K562 (cell line): ENCODE results near the gene GDPD2. TPM values are rescaled to one million over a fixed set of nuclear protein-coding genes. Genes with fewer than 3 reads are reported as not detected.
A peak's percentile ranks its signal among the peaks of the same experiment; 100 is the strongest.

Experiments used
- ATAC-seq: fragments of 200-7000 bp; cut with Tn5 transposase; 3 replicates; pipeline ENCODE4 v1.9.1; 2020; ENCODE audit warnings: moderate library complexity
- BruUV-seq: library from RNA; stranded (reverse); fragments of 400-500 nt; replicated peaks from 2 replicates; lab custom pipeline; 2021; lab: Mats Ljungman, UMichigan
- CTCF ChIA-PET: fragments of 300-600 bp; formaldehyde crosslinking; extraction: SDS; loops from one replicate; lab custom pipeline; 2021; ENCODE audit warnings: low intra/inter-chr PET ratio; lab: Yijun Ruan, JAX
- POLR2A ChIA-PET: fragments of 300-600, 350-650 bp; sonication (Branson Sonifier 250); formaldehyde crosslinking; extraction: SDS; loops from one replicate; lab custom pipeline; 2021; ENCODE audit warnings: antibody characterized with exemption, inconsistent platforms; lab: Yijun Ruan, JAX
- DNase-seq, 4 experiments: peaks; one replicate each; pipeline versions ENCODE4 v3.0.0 to v3.0.0-alpha.2; 2011 to 2018; ENCODE audit warnings: low spot score in 3 of 4, mixed read lengths in 3 of 4; ENCODE audit errors: extremely low read depth in 1 of 4
- FAIRE-seq: peaks from 2 replicates; lab custom pipeline; 2011; peaks lifted over from hg19 to GRCh38; lab: Jason Lieb, UNC
- H2AFZ ChIP-seq: 2 replicates; pipeline ENCODE4 v1.6.0; 2011; ENCODE audit warnings: low read depth, low read length, control low read depth, inconsistent platforms
- H3K27ac ChIP-seq: fragments of 200-600 bp; 3 replicates; pipeline ENCODE4 v1.8.0; 2011; ENCODE audit warnings: low read depth, mild to moderate bottlenecking, control low read depth, inconsistent platforms, low read length, moderate library complexity, mixed read lengths; ENCODE audit errors: extremely low read depth
- H3K27me3 ChIP-seq, 2 experiments: fragments of 300-600 bp in 1 of 2; 2 replicates in 1 of 2; 3 replicates in 1 of 2; pipeline versions ENCODE4 v1.6.0 to v1.8.0; 2011; ENCODE audit warnings: inconsistent platforms in 2 of 2, low read length in 2 of 2, mild to moderate bottlenecking in 1 of 2, mixed read lengths in 1 of 2, moderate library complexity in 1 of 2; ENCODE audit not compliant: control insufficient read depth in 2 of 2, insufficient read depth in 2 of 2
- H3K36me3 ChIP-seq: fragments of 300-600 bp; 3 replicates; pipeline ENCODE4 v1.8.0; 2011; ENCODE audit warnings: mild to moderate bottlenecking, low read length, inconsistent platforms; ENCODE audit not compliant: control insufficient read depth, insufficient read depth
- H3K4me1 ChIP-seq, 2 experiments: fragments of 200-600 bp in 1 of 2; replicated peaks in 1 of 2; 2 replicates in 1 of 2; 3 replicates in 1 of 2; pipeline versions ENCODE4 v1.5.1 to v1.8.0; 2011; ENCODE audit warnings: inconsistent platforms in 2 of 2, low read length in 2 of 2, mild to moderate bottlenecking in 1 of 2, mixed read lengths in 1 of 2, moderate library complexity in 1 of 2; ENCODE audit not compliant: control insufficient read depth in 2 of 2, insufficient read depth in 2 of 2
- H3K4me2 ChIP-seq: 2 replicates; pipeline ENCODE4 v1.6.1; 2011; ENCODE audit warnings: low read length, control low read depth, inconsistent platforms, mixed read lengths; ENCODE audit not compliant: insufficient read depth
- H3K4me3 ChIP-seq: fragments of 200-600 bp; sonication (generic), shearing (Covaris generic); 2 replicates; pipeline ENCODE4 v1.5.1; 2016; ENCODE audit warnings: control low read depth, inconsistent platforms
- H3K79me2 ChIP-seq: fragments of 200-600 bp; 3 replicates; pipeline ENCODE4 v1.8.0; 2011; ENCODE audit warnings: low read length, inconsistent platforms; ENCODE audit not compliant: control insufficient read depth, insufficient read depth
- H3K9ac ChIP-seq, 2 experiments: 2 replicates each; pipeline versions ENCODE4 v1.6.0 to v1.6.1; 2011; ENCODE audit warnings: low read depth in 2 of 2, low read length in 2 of 2, control low read depth in 1 of 2, inconsistent platforms in 1 of 2, mild to moderate bottlenecking in 1 of 2, mixed read lengths in 1 of 2; ENCODE audit not compliant: insufficient read depth in 1 of 2
- H3K9me1 ChIP-seq: one replicate; pipeline ENCODE4 v1.6.0; 2011; ENCODE audit warnings: inconsistent platforms, mild to moderate bottlenecking, low read length, moderate library complexity; ENCODE audit not compliant: control insufficient read depth, insufficient read depth
- H3K9me3 ChIP-seq: replicated peaks from 2 replicates; pipeline ENCODE4 v1.5.1; 2011; ENCODE audit warnings: low read depth, low read length, inconsistent platforms; ENCODE audit not compliant: control insufficient read depth, insufficient read depth
- H4K20me1 ChIP-seq: replicated peaks from 2 replicates; pipeline ENCODE4 v1.6.1; 2011; ENCODE audit warnings: low read length, inconsistent platforms, mixed read lengths; ENCODE audit not compliant: control insufficient read depth, insufficient read depth
- CSDE1 ChIP-seq, 2 experiments: fragments of 450-650 bp; IDR thresholded peaks; 2 replicates each; pipeline ENCODE4 v1.6.1; 2016; ENCODE audit warnings: mild to moderate bottlenecking in 1 of 2
- CTCF ChIP-seq, 3 experiments: IDR thresholded peaks in 2 of 3; conservative IDR thresholded peaks in 1 of 3; 2 replicates each; pipeline ENCODE4 v1.5.1; 2011 to 2012; ENCODE audit warnings: low read length in 3 of 3, mild to moderate bottlenecking in 3 of 3, control low read depth in 2 of 3, improper control_type of control experiment in 1 of 3, inconsistent platforms in 1 of 3, low read depth in 1 of 3, mixed read lengths in 1 of 3, moderate library complexity in 1 of 3; ENCODE audit not compliant: insufficient read depth in 2 of 3
- CTCFL ChIP-seq: IDR thresholded peaks from 2 replicates; pipeline ENCODE4 v1.6.1; 2011; ENCODE audit warnings: borderline replicate concordance, low read depth, mild to moderate bottlenecking, moderate library complexity, low read length; ENCODE audit not compliant: insufficient read depth, poor library complexity, severe bottlenecking
- KDM1A ChIP-seq, 2 experiments: fragments of 450-650 bp; IDR thresholded peaks; 2 replicates each; pipeline ENCODE4 v1.6.1; 2016; ENCODE audit warnings: mild to moderate bottlenecking in 2 of 2
- KDM5B ChIP-seq: fragments of 200-600 bp; sonication (generic); IDR thresholded peaks from 2 replicates; pipeline ENCODE4 v1.6.1; 2012; ENCODE audit warnings: low read depth, mild to moderate bottlenecking, moderate library complexity, low read length, control low read depth, inconsistent platforms; ENCODE audit not compliant: insufficient replicate concordance
- MAX ChIP-seq: sonication (generic); formaldehyde crosslinking; IDR thresholded peaks from 2 replicates; pipeline ENCODE4 v1.9.0; 2022; ENCODE audit warnings: mild to moderate bottlenecking, missing genetic modification reagents
- RAD21 ChIP-seq, 2 experiments: fragments of 250-450 bp in 1 of 2; fragments of 450-650 bp in 1 of 2; sonication (Bioruptor Pico) in 1 of 2; formaldehyde crosslinking in 1 of 2; IDR thresholded peaks in 1 of 2; conservative IDR thresholded peaks in 1 of 2; 2 replicates each; pipeline versions ENCODE4 v1.4.0 to v1.8.0; 2020 to 2022; ENCODE audit warnings: mild to moderate bottlenecking in 2 of 2, moderate library complexity in 1 of 2
- RCOR1 ChIP-seq, 2 experiments: IDR thresholded peaks; 2 replicates each; pipeline ENCODE4 v1.6.1; 2012; ENCODE audit warnings: low read depth in 2 of 2, low read length in 2 of 2, borderline replicate concordance in 1 of 2, improper control_type of control experiment in 1 of 2
- RFX1 ChIP-seq: fragments of 450-650 bp; IDR thresholded peaks from 2 replicates; pipeline ENCODE4 v1.6.1; 2016; ENCODE audit warnings: mild to moderate bottlenecking, moderate library complexity
- SIX5 ChIP-seq, 2 experiments: IDR thresholded peaks; 2 replicates each; pipeline ENCODE4 v1.6.1; 2011; ENCODE audit warnings: low read length in 2 of 2, borderline replicate concordance in 1 of 2, low read depth in 1 of 2, mild to moderate bottlenecking in 1 of 2, moderate library complexity in 1 of 2; ENCODE audit not compliant: insufficient read depth in 1 of 2
- ZBTB2 ChIP-seq: fragments of 450-650 bp; IDR thresholded peaks from 2 replicates; pipeline ENCODE4 v1.6.1; 2016; ENCODE audit warnings: antibody characterized with exemption
- ZBTB7A ChIP-seq: IDR thresholded peaks from 2 replicates; pipeline ENCODE4 v1.6.1; 2011; ENCODE audit warnings: low read depth, mild to moderate bottlenecking, low read length, moderate library complexity, borderline replicate concordance; ENCODE audit not compliant: control insufficient read depth
- ZNF23 ChIP-seq: fragments of 250-450 bp; sonication (Bioruptor Pico); IDR thresholded peaks from 2 replicates; pipeline ENCODE4 v1.4.0; 2020; ENCODE audit warnings: mild to moderate bottlenecking
- ZNF696 ChIP-seq: fragments of 250-450 bp; sonication (Bioruptor Pico); conservative IDR thresholded peaks from 2 replicates; pipeline ENCODE4 v1.4.0; 2020; ENCODE audit warnings: mild to moderate bottlenecking, moderate library complexity
- WGBS: fragments of 100-300 bp; shearing (Covaris generic); methylation state at CpG from one replicate; pipeline ENCODE4 v1.1.6; 2016; ENCODE audit warnings: low coverage, mixed read lengths; ENCODE audit not compliant: insufficient coverage; ENCODE audit errors: missing lambda C conversion rate; 5-methylcytosine and 5-hydroxymethylcytosine counted together
- in situ Hi-C: fragments of 300-500 bp; cut with MboI; formaldehyde crosslinking; loops from 4 replicates; pipeline ENCODE4 v1.15.0; 2018; ENCODE audit warnings: inconsistent platforms, mixed read lengths
- intact Hi-C: fragments of 100-400 bp; cut with micrococcal nuclease; formaldehyde crosslinking; loops from 2 replicates; pipeline ENCODE4 v1.14.2; 2022
- polyA plus RNA-seq, 8 experiments: library from polyadenylated mRNA; depleted of rRNA in 4 of 8; stranded (reverse) in 5 of 8; unstranded in 3 of 8; fragments of >200 nt; fragmentation: Nextera tagmentation in 2 of 8; fragmentation: Illumina TruSeq in 1 of 8; extraction: Ambion mirVana in 2 of 8; extraction: Trizol in 1 of 8; gene quantifications; 2 replicates each; pipeline versions ENCODE4 v1.2.1 to v1.2.3, GENCODE V29; 2011 to 2014; ENCODE audit warnings: inconsistent platforms in 1 of 8, missing spikeins in 1 of 8
- total RNA-seq, 7 experiments: library from RNA; depleted of rRNA in 6 of 7; stranded (reverse); fragments of >200 nt in 6 of 7; fragmentation: Illumina TruSeq in 2 of 7; extraction: Trizol in 2 of 7; gene quantifications; 2 replicates each; pipeline versions ENCODE4 v1.2.1 to v1.2.3, GENCODE V29; 2011 to 2021; ENCODE audit warnings: low replicate concordance in 1 of 7

The GDPD2 gene
- total and polyA plus RNA-seq, 9 of the 15 experiments (the other 6 are each of a cell fraction or from before 2014, with no cell fraction given) = not detected

GRCh38 chrX:70436343-70436742 lies 13.2 kb downstream of the GDPD2 start:
- DNase-seq (peak; percentile 65 to 69 (median 67)), FAIRE-seq (no peak), ATAC-seq (no peak; the same call in 1 of the 3 replicates)
- no peak overlapping the region for H3K4me3 ChIP-seq
- no peak overlapping the region for H3K9ac ChIP-seq
- H2AFZ ChIP-seq = no peak overlapping the region
- H3K36me3 ChIP-seq = no peaks in the 10 kb centered on the region
- H3K79me2 ChIP-seq = no peaks in the 10 kb centered on the region
- H3K27me3 ChIP-seq = peaks cover 2 to 11% of the 10 kb centered on the region in 2 experiments; a peak in 2 of 5 replicates
- ChIA-PET POLR2A (no interaction called here), CTCF (no interaction called here)
- H3K4me2 ChIP-seq = no peak overlapping the region
- H3K9me1 ChIP-seq = peaks cover 2% of the 10 kb centered on the region
- no peak overlapping the region for H3K27ac ChIP-seq
- in situ Hi-C loops (no loop called here), intact Hi-C loops (loop anchor here (10.0 kb wide), 2 partner anchors 172 to 402 kb away; partner anchors contain the start of genes ARR3 and P2RY4)
- peak; percentile 37 for TF ChIP-seq CTCFL
- TF ChIP-seq RFX1 = peak; percentile 96
- peak in 1 of 2 experiments; percentile 26; a peak in 2 of 4 replicates for TF ChIP-seq RAD21 (CRISPR knock-in tag; conservative IDR thresholded peaks at IDR 0.05 in 1 of 2, IDR thresholded peaks at IDR 0.05 in 1 of 2)
- no peak for TF ChIP-seq ZNF696 (CRISPR knock-in tag)
- peak in 1 of 2 experiments; percentile 69; a peak in 2 of 4 replicates for TF ChIP-seq CSDE1 (IDR thresholded peaks at IDR 0.05)
- TF ChIP-seq ZBTB2 = no peak
- 0 out of 4 replicates have a peak, but pooled peaks of 1 of the 2 experiments have one; percentile 26 for TF ChIP-seq RCOR1 (IDR thresholded peaks at IDR 0.05; ENCODE audit: borderline replicate concordance in 1 of 2, low read depth in 2 of 2, low read length in 2 of 2)
- no peak for TF ChIP-seq ZNF23 (CRISPR knock-in tag)
- 0 out of 4 replicates have a peak, but pooled peaks of 1 of the 2 experiments have one; percentile 11 for TF ChIP-seq KDM1A (IDR thresholded peaks at IDR 0.05)
- TF ChIP-seq ZBTB7A = peak; percentile 50; the same call in 1 of the 2 replicates
- TF ChIP-seq KDM5B = no peak
- TF ChIP-seq CTCF (IDR thresholded peaks at IDR 0.05 in 2 of 3, conservative IDR thresholded peaks at IDR 0.05 in 1 of 3; ENCODE audit: insufficient read depth in 2 of 3, low read depth in 1 of 3, low read length in 3 of 3) = peak; percentile 38 to 46 (median 39); a peak in 3 of 6 replicates
- TF ChIP-seq SIX5 (IDR thresholded peaks at IDR 0.05; ENCODE audit: borderline replicate concordance in 1 of 2, insufficient read depth in 1 of 2, low read depth in 1 of 2, low read length in 2 of 2) = no peak
- TF ChIP-seq MAX (CRISPR knock-in tag) = no peak
- BruUV-seq = no TSS peak
- 3% methylated on average over 13 of the region's 16 CpGs for WGBS
- H3K4me1 ChIP-seq = peaks cover 12 to 16% of the 10 kb centered on the region in 2 experiments; a peak in 4 of 5 replicates
- no peaks in the 10 kb centered on the region for H4K20me1 ChIP-seq
- no peaks in the 10 kb centered on the region for H3K9me3 ChIP-seq
